AG09309 (cell line): ENCODE results near the gene CFAP141.

Experiments used
- DNase-seq: peaks from one replicate; pipeline ENCODE4 v3.0.0-alpha.2; 2010; ENCODE audit warnings: low read depth
- H3K4me3 ChIP-seq: 2 replicates; pipeline ENCODE4 v1.5.1; 2011; ENCODE audit warnings: mild to moderate bottlenecking, low read depth, low read length, moderate library complexity; ENCODE audit not compliant: control insufficient read depth
- CTCF ChIP-seq: IDR thresholded peaks from 2 replicates; pipeline ENCODE4 v1.5.1; 2011; ENCODE audit warnings: mild to moderate bottlenecking, low read depth, low read length, inconsistent platforms; ENCODE audit not compliant: insufficient read depth, control insufficient read depth; ENCODE audit errors: missing control alignments

The CFAP141 gene

GRCh38 chr1:154192476-154192875, 13.7 kb downstream of the CFAP141 start:
- no peak for DNase-seq
- H3K4me3 ChIP-seq: no peak overlapping the region
- no peak for TF ChIP-seq CTCF

- no peak for TF ChIP-seq CTCF
- no peak for DNase-seq
- H3K4me3 ChIP-seq: no peak within 1 kb of the TSS
These were observed 14.1 kb downstream of the CFAP141 start, which contains the start of gene TPM3 for GRCh38 chr1:154191990-154192461. TSS of gene TPM3 (minus strand) at chr1:154192100. CDS start at chr1:154192018, 82 bp downstream.

- no peak overlapping the region for H3K4me3 ChIP-seq
- TF ChIP-seq CTCF: no peak
- DNase-seq: peak; percentile 17
These were observed 15.6 kb downstream of the CFAP141 start for GRCh38 chr1:154190550-154190949.

DNA sequence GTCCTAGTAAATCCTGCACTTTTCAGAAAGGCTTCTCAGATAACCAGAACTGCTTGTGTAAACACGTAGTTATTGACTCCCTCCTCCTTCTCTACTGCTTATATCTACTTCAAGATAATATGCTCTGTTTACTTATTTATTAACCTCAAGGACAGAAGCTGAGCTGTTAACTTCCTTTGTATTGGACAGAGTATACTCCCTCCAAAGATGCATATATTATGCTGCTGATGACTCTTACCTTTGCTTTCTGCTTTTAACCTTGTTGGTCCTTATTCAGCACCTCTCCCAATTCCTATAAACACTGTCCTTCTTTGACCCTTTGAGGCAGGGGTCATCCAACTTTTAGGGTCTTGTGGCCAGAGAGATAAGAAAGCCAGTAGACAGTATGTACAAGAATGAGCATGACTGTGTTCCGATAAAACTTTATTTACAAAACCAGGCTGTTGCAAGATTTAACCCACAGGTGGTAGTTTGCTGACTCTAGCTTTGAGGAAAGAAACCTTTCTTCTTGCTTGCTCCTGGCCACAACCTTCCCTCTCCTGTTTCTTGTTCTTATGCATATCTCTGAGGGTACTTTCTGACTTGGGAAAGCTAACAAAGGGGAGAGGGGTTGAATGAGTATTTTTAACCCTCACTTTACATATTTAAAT, 19.2 kb downstream of the CFAP141 start:
- H3K4me3 ChIP-seq: no peak overlapping the region
- no peak for DNase-seq
- TF ChIP-seq CTCF: no peak

- no peak for DNase-seq
- TF ChIP-seq CTCF: peak; percentile 47
- H3K4me3 ChIP-seq: no peak overlapping the region
These were observed 20.0 kb downstream of the CFAP141 start for GRCh38 chr1:154186177-154186576.

DNA sequence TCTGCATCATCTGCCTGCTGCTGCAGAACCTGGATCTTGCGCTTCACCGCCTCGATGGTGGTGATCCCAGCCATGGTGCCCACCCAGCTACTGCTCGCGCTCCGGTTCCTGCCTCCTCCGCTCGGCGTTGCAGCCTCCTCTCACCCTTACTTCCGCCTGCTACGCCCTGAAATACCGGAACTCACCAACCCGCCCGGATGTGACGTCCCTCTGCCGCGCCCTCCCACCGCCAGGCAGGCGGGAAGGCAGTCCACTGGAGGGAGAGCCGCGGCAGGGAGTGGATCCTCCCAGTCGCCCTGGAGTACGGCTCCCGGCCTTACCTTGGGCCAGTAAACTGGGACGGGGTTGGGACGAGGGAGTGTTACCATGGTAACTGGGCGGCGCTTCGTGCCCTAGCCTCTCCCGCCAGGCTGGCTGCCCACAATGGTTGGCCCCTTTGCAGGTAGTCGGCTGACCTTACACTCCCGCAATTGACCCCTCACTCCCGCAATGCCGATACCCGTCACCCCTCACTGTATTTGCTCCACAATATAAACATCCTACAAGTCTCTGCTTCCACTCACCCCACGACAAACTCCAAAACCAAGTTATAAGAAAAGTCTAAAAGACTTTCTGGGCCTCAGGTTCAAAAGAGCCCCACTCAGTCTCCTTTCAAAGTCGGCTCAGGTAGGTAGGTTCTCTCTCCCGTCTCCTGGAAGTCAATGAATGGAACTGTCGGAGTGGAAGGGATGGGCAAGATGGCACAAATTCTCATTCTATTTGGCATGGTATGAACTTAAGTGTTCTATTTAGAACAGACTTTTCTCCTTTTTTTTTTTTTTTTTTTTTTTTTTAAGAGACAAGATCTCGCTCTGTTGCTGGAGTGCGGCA, 22.9 kb downstream of the CFAP141 start:
- peak overlapping the region; percentile 91 for H3K4me3 ChIP-seq

More for the DNA sequence above, 22.9 kb downstream of the CFAP141 start:
- peak; percentile 70 for DNase-seq
- TF ChIP-seq CTCF: no peak
